AG04450 (cell line): Measurements from ENCODE around the gene HYDIN. TPM values are rescaled to one million over a fixed set of nuclear protein-coding genes. Genes with fewer than 3 reads are reported as not detected.

Experiments used
- CTCF ChIA-PET: fragments of 300-600, 350-600 bp; formaldehyde crosslinking; extraction: SDS; loops from one replicate; lab custom pipeline; 2022; ENCODE audit warnings: antibody characterized with exemption, inconsistent platforms; lab: Charles Lee
- POLR2A ChIA-PET: fragments of 350-600 bp; formaldehyde crosslinking; extraction: SDS; loops from one replicate; lab custom pipeline; 2021; ENCODE audit warnings: antibody characterized with exemption, inconsistent platforms; lab: Yijun Ruan, JAX
- DNase-seq: peaks from one replicate; pipeline ENCODE4 v3.0.0-alpha.2; 2011; ENCODE audit warnings: low read depth, low spot score
- H3K27ac ChIP-seq: one replicate; pipeline ENCODE4 v1.5.1; 2012; ENCODE audit warnings: low read depth, low read length, control low read depth
- H3K27me3 ChIP-seq: one replicate; pipeline ENCODE4 v1.6.0; 2012; ENCODE audit warnings: low read length; ENCODE audit not compliant: control insufficient read depth, insufficient read depth
- H3K4me3 ChIP-seq: 2 replicates; pipeline ENCODE4 v1.5.1; 2011; ENCODE audit warnings: mild to moderate bottlenecking, low read depth, low read length, control low read depth
- H3K9me3 ChIP-seq: 2 replicates; pipeline ENCODE4 v1.5.1; 2012; ENCODE audit warnings: low read length; ENCODE audit not compliant: control insufficient read depth, insufficient read depth
- CTCF ChIP-seq: IDR thresholded peaks from 2 replicates; pipeline ENCODE4 v1.5.1; 2011; ENCODE audit warnings: low read depth, low read length, control low read depth, inconsistent platforms
- polyA plus RNA-seq: library from polyadenylated mRNA; depleted of rRNA; stranded (reverse); fragments of >200 nt; gene quantifications from 2 replicates; pipeline ENCODE4 v1.2.3, GENCODE V29; 2011

Gene HYDIN
- polyA plus RNA-seq, 1 experiment = 0.95 TPM

DNA sequence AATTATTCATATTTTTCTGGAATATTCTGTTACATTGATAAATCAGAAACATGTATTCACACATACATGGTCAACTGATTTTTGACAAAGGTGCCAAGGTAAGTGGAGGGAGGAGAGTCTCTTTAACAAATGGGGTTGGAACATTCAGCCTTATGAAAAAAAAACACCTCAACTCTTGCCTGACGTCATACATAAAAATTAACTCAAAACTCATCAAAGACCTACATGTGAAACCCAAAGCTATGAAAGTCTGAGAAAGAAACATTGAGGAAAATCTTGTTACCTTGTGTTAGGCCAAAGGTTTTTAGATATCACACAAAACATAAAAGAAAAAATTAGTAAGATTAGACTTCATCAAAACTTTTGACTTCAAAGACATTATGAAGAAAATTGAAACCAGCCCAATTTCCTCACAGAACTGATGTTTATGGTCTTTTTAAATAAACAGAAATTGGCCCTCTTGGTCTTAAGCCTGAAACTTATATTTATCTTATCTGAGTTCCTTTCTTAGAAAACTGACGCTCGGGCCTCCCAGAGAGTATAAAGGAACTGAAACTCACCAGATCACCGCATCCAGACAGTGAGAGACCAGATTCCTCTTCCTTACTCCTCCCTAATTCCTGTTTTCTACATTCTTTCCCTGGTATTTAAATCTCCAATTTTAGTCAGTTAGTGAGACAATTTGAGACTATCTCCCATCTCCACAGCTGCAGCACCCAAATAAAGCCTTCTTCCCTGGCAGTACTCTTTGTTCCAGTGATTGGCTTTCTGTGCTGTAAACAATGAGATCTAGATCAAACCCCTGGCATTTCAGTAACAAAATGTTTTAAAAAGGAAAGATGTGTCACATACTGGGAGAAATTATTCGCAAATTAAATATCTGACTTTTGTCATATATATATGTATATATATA lies 4.0 kb downstream of the HYDIN start:
- Histone ChIP-seq H3K27ac (no peak overlapping the region), H3K27me3 (no peaks in the 10 kb centered on the region), H3K4me3 (no peak overlapping the region), H3K9me3 (no peaks in the 10 kb centered on the region; the same call in 1 of the 2 replicates)
- ChIA-PET CTCF (no interaction called here), POLR2A (no interaction called here)
- no peak for TF ChIP-seq CTCF
- no peak for DNase-seq

GRCh38 chr16:71225145-71225544 lies 5.4 kb downstream of the HYDIN start:
- H3K9me3 ChIP-seq = no peaks in the 10 kb centered on the region
- H3K4me3 ChIP-seq = no peak overlapping the region
- POLR2A ChIA-PET = no interaction called here
- no peak for TF ChIP-seq CTCF
- H3K27me3 ChIP-seq = no peaks in the 10 kb centered on the region
- CTCF ChIA-PET = no interaction called here
- no peak for DNase-seq
- no peak overlapping the region for H3K27ac ChIP-seq

DNA sequence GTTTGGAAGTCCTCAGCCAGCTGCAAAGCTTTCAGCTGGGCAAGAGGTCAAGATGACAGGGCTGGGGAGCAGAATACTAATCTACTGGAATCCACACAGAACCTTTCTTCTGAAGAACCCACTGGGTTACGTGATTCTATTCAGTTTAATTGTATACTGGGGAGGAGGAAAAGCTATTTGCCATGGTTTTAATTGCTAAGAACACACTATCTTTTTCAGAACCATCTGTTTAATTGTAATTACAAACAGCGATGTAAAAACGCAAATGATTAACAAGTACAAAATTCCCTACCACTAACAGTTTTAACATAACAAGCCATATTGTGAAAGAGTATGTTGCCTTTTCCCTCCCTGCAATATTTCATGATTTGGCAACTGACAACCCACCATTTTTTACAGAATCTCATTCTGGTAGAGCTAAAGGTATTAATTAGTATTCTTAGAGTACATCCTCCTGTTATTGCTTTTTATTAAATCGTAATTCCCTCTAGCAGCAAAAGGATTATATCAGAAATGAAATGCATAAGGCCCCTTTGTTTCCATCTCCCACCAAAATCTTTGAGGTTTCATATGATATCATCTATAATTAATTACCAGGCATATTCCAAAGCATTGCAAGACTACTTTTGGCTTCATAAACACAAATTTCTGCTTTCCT lies 12.1 kb downstream of the HYDIN start:
- CTCF ChIA-PET = interaction anchor here (1.2 kb wide), 1 partner anchor 94 kb away, joined by 5 read pairs; no protein-coding TSS in a partner anchor
- no peaks in the 10 kb centered on the region for H3K9me3 ChIP-seq
- no peak for DNase-seq
- no peak for TF ChIP-seq CTCF
- H3K4me3 ChIP-seq = no peak overlapping the region
- POLR2A ChIA-PET = no interaction called here
- H3K27me3 ChIP-seq = no peaks in the 10 kb centered on the region
- H3K27ac ChIP-seq = no peak overlapping the region

DNA sequence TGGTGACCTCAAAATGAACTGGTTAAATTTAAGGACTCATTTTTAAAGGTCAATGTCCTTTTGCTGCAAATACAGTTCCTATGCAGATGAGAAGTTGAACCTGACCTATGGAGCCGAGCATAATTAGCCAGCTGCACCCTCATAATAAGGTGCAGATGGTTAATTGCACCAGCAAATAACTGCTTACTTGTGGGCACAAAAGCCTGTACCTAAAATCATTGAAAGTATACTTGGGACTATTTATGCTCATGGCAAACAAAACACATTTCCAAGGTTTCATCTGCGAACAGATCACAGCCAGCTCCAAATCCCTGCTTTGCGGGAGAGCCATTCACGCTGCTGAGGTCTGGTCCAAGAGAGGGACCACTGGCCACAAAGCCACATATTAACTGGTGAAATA lies 13.0 kb downstream of the HYDIN start:
- no peak for DNase-seq
- ChIA-PET CTCF (no interaction called here), POLR2A (no interaction called here)
- H3K4me3 ChIP-seq = no peak overlapping the region
- H3K27me3 ChIP-seq = no peaks in the 10 kb centered on the region
- no peak overlapping the region for H3K27ac ChIP-seq
- no peaks in the 10 kb centered on the region for H3K9me3 ChIP-seq
- no peak for TF ChIP-seq CTCF

DNA sequence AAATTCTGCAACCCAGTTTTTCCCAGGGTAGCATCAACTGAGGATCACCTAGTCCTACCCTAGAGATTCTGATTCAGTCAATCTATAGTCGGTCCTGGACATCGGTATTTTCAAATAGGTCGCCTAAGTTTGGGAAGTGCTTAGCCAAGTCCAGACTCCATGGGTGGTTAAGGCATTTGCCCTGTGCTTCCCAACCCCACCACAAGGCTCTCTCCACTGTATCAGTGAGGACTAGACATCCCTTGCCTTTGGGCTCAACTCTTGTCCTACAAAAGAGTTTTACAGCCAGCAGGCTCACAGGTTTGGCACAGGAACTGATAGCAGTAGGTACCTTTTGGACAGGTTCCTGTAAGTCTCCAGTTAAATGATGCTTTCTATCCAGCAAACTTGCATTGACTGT lies 13.8 kb downstream of the HYDIN start:
- Histone ChIP-seq H3K27ac (no peak overlapping the region), H3K4me3 (no peak overlapping the region), H3K27me3 (no peaks in the 10 kb centered on the region), H3K9me3 (no peaks in the 10 kb centered on the region)
- ChIA-PET CTCF (no interaction called here), POLR2A (no interaction called here)
- DNase-seq = no peak
- no peak for TF ChIP-seq CTCF
